NCI-H2227 treated with DMSO at 0.1 percent for 48 hours (cell line): ENCODE data around the gene USP25.

Experiments
- DNase-seq: peaks from one replicate; lab custom pipeline; 2025; lab: John Stamatoyannopoulos, UW

Gene USP25

GRCh38 chr21:15766952-15767603 is 37.3 kb downstream of the USP25 start:
- DNase-seq, result no peak

GRCh38 chr21:15768045-15768601 is 38.3 kb downstream of the USP25 start:
- no peak for DNase-seq

- no peak for DNase-seq
Measured at GRCh38 chr21:15768853-15769252, 39.1 kb downstream of the USP25 start.

GRCh38 chr21:15771311-15771710 is 41.5 kb downstream of the USP25 start:
- DNase-seq, result no peak

- DNase-seq, result no peak
Measured at GRCh38 chr21:15772654-15773053, 42.9 kb downstream of the USP25 start.

- no peak for DNase-seq
Measured at GRCh38 chr21:15774590-15774989, 44.8 kb downstream of the USP25 start.

GRCh38 chr21:15775291-15775690 is 45.5 kb downstream of the USP25 start:
- DNase-seq, result no peak

- no peak for DNase-seq
Measured at GRCh38 chr21:15775981-15776380, 46.2 kb downstream of the USP25 start.

- no peak for DNase-seq
Measured at GRCh38 chr21:15776818-15777217, 47.0 kb downstream of the USP25 start.

GRCh38 chr21:15781986-15782385 is 52.2 kb downstream of the USP25 start:
- no peak for DNase-seq

- no peak for DNase-seq
Measured at GRCh38 chr21:15788847-15789523, 59.2 kb downstream of the USP25 start.

- DNase-seq, result no peak
Measured at GRCh38 chr21:15793109-15793508, 63.3 kb downstream of the USP25 start.

- DNase-seq, result no peak
Measured at GRCh38 chr21:15793550-15794235, 63.9 kb downstream of the USP25 start.

- DNase-seq, result no peak
Measured at GRCh38 chr21:15794277-15794912, 64.6 kb downstream of the USP25 start.

- no peak for DNase-seq
Measured at GRCh38 chr21:15795533-15795932, 65.8 kb downstream of the USP25 start.

GRCh38 chr21:15797577-15798363 is 68.0 kb downstream of the USP25 start:
- DNase-seq, result no peak

GRCh38 chr21:15801352-15801863 is 71.6 kb downstream of the USP25 start:
- DNase-seq, result no peak

- DNase-seq, result no peak
Measured at GRCh38 chr21:15804247-15805005, 74.6 kb downstream of the USP25 start.

GRCh38 chr21:15809065-15809464 is 79.3 kb downstream of the USP25 start:
- no peak for DNase-seq

GRCh38 chr21:15809818-15810217 is 80.0 kb downstream of the USP25 start:
- DNase-seq, result no peak

GRCh38 chr21:15815285-15815684 is 85.5 kb downstream of the USP25 start:
- DNase-seq, result no peak
